SJSA1 (cell line): ENCODE results near the gene ANOS1. TPM values are rescaled to one million over a fixed set of nuclear protein-coding genes. Genes with fewer than 3 reads are reported as not detected.

Source experiments
- DNase-seq, 2 experiments: peaks; one replicate each; pipeline ENCODE4 v3.0.0-alpha.2; 2015 to 2020; ENCODE audit warnings: low spot score in 2 of 2, low read depth in 1 of 2
- H3K27ac ChIP-seq: fragments of 250-450 bp; sonication (Bioruptor Pico); 2 replicates; pipeline ENCODE4 v1.5.1; 2020; ENCODE audit warnings: mild to moderate bottlenecking, moderate library complexity
- H3K27me3 ChIP-seq: fragments of 250-450 bp; sonication (Bioruptor Pico); replicated peaks from 2 replicates; pipeline ENCODE4 v1.5.1; 2020; ENCODE audit warnings: mild to moderate bottlenecking, moderate library complexity
- H3K36me3 ChIP-seq: fragments of 250-450 bp; sonication (Bioruptor Pico); 2 replicates; pipeline ENCODE4 v1.5.1; 2020; ENCODE audit warnings: mild to moderate bottlenecking
- H3K4me1 ChIP-seq: fragments of 250-450 bp; sonication (Bioruptor Pico); replicated peaks from 2 replicates; pipeline ENCODE4 v1.6.1; 2021; ENCODE audit warnings: mild to moderate bottlenecking
- H3K4me3 ChIP-seq: fragments of 250-450 bp; sonication (Bioruptor Pico); 2 replicates; pipeline ENCODE4 v1.5.1; 2020; ENCODE audit warnings: mild to moderate bottlenecking
- H3K9me3 ChIP-seq: fragments of 250-450 bp; sonication (Bioruptor Pico); replicated peaks from 2 replicates; pipeline ENCODE4 v1.5.1; 2020; ENCODE audit warnings: mild to moderate bottlenecking
- total RNA-seq: library from RNA; depleted of rRNA; stranded (reverse); fragments of >200 nt; shearing (Covaris generic); gene quantifications from 2 replicates; pipeline ENCODE4 v1.2.3, GENCODE V29; 2014

The ANOS1 gene
- total RNA-seq, 1 experiment from 2014 or later: 9.3 TPM

- Histone ChIP-seq H3K27ac (no peak overlapping the region), H3K4me1 (no peaks in the 10 kb centered on the region), H3K27me3 (no peaks in the 10 kb centered on the region), H3K4me3 (no peak overlapping the region), H3K36me3 (no peaks in the 10 kb centered on the region), H3K9me3 (no peaks in the 10 kb centered on the region)
- no peak for DNase-seq
Observed at GRCh38 chrX:8684201-8684965, 47.6 kb downstream of the ANOS1 start.

- Histone ChIP-seq H3K4me1 (no peaks in the 10 kb centered on the region), H3K27me3 (no peaks in the 10 kb centered on the region)
- no peak for DNase-seq
Observed at GRCh38 chrX:8683687-8684086, 48.2 kb downstream of the ANOS1 start.

GRCh38 chrX:8679550-8679949 lies 52.4 kb downstream of the ANOS1 start:
- DNase-seq: no peak

More at GRCh38 chrX:8683687-8684086, 48.2 kb downstream of the ANOS1 start:
- Histone ChIP-seq H3K36me3 (no peaks in the 10 kb centered on the region), H3K4me3 (no peak overlapping the region), H3K27ac (no peak overlapping the region), H3K9me3 (no peaks in the 10 kb centered on the region)

GRCh38 chrX:8675006-8675630 lies 56.8 kb downstream of the ANOS1 start:
- H3K27ac ChIP-seq: no peak overlapping the region
- DNase-seq: no peak
- no peak overlapping the region for H3K4me3 ChIP-seq
- no peaks in the 10 kb centered on the region for H3K27me3 ChIP-seq
- no peaks in the 10 kb centered on the region for H3K4me1 ChIP-seq
- H3K36me3 ChIP-seq: no peaks in the 10 kb centered on the region
- no peaks in the 10 kb centered on the region for H3K9me3 ChIP-seq

More at GRCh38 chrX:8679550-8679949, 52.4 kb downstream of the ANOS1 start:
- Histone ChIP-seq H3K4me1 (no peaks in the 10 kb centered on the region), H3K27me3 (no peaks in the 10 kb centered on the region), H3K36me3 (no peaks in the 10 kb centered on the region), H3K9me3 (no peaks in the 10 kb centered on the region), H3K27ac (no peak overlapping the region), H3K4me3 (no peak overlapping the region)

- Histone ChIP-seq H3K4me3 (no peak overlapping the region), H3K27me3 (no peaks in the 10 kb centered on the region), H3K4me1 (no peaks in the 10 kb centered on the region), H3K27ac (no peak overlapping the region), H3K9me3 (no peaks in the 10 kb centered on the region), H3K36me3 (no peaks in the 10 kb centered on the region)
- no peak for DNase-seq
Observed at GRCh38 chrX:8673201-8673600, 58.7 kb downstream of the ANOS1 start.

- DNase-seq: no peak
- Histone ChIP-seq H3K36me3 (no peaks in the 10 kb centered on the region), H3K9me3 (no peaks in the 10 kb centered on the region), H3K27ac (no peak overlapping the region), H3K27me3 (no peaks in the 10 kb centered on the region), H3K4me1 (no peaks in the 10 kb centered on the region), H3K4me3 (no peak overlapping the region)
Observed at GRCh38 chrX:8672176-8672575, 59.8 kb downstream of the ANOS1 start.

GRCh38 chrX:8668813-8669212 lies 63.1 kb downstream of the ANOS1 start:
- Histone ChIP-seq H3K36me3 (no peaks in the 10 kb centered on the region), H3K27ac (no peak overlapping the region), H3K9me3 (no peaks in the 10 kb centered on the region), H3K4me3 (no peak overlapping the region), H3K4me1 (no peaks in the 10 kb centered on the region), H3K27me3 (no peaks in the 10 kb centered on the region)
- DNase-seq: no peak

- DNase-seq: no peak
- Histone ChIP-seq H3K36me3 (no peaks in the 10 kb centered on the region), H3K4me1 (no peaks in the 10 kb centered on the region)
Observed at GRCh38 chrX:8663325-8663724, 68.6 kb downstream of the ANOS1 start.

GRCh38 chrX:8657883-8658282 lies 74.1 kb downstream of the ANOS1 start:
- Histone ChIP-seq H3K27ac (no peak overlapping the region), H3K4me1 (no peaks in the 10 kb centered on the region), H3K36me3 (no peaks in the 10 kb centered on the region), H3K27me3 (no peaks in the 10 kb centered on the region), H3K4me3 (no peak overlapping the region), H3K9me3 (no peaks in the 10 kb centered on the region)
- no peak for DNase-seq

More at GRCh38 chrX:8663325-8663724, 68.6 kb downstream of the ANOS1 start:
- Histone ChIP-seq H3K27ac (no peak overlapping the region), H3K27me3 (no peaks in the 10 kb centered on the region), H3K9me3 (no peaks in the 10 kb centered on the region), H3K4me3 (no peak overlapping the region)

- H3K36me3 ChIP-seq: no peaks in the 10 kb centered on the region
- no peak overlapping the region for H3K4me3 ChIP-seq
- H3K27me3 ChIP-seq: no peaks in the 10 kb centered on the region
- H3K9me3 ChIP-seq: no peaks in the 10 kb centered on the region
- H3K4me1 ChIP-seq: no peaks in the 10 kb centered on the region
- H3K27ac ChIP-seq: no peak overlapping the region
- DNase-seq: no peak
Observed at GRCh38 chrX:8653956-8654355, 78.0 kb downstream of the ANOS1 start.

GRCh38 chrX:8649969-8650368 lies 82.0 kb downstream of the ANOS1 start:
- no peaks in the 10 kb centered on the region for H3K27me3 ChIP-seq
- H3K4me3 ChIP-seq: no peak overlapping the region
- H3K4me1 ChIP-seq: no peaks in the 10 kb centered on the region
- no peaks in the 10 kb centered on the region for H3K9me3 ChIP-seq
- H3K27ac ChIP-seq: no peak overlapping the region
- DNase-seq: no peak
- H3K36me3 ChIP-seq: no peaks in the 10 kb centered on the region

- Histone ChIP-seq H3K9me3 (no peaks in the 10 kb centered on the region), H3K36me3 (no peaks in the 10 kb centered on the region), H3K4me3 (no peak overlapping the region), H3K27me3 (no peaks in the 10 kb centered on the region), H3K4me1 (no peaks in the 10 kb centered on the region), H3K27ac (no peak overlapping the region)
- DNase-seq: no peak
Observed at GRCh38 chrX:8647176-8647575, 84.8 kb downstream of the ANOS1 start.

GRCh38 chrX:8639949-8640475 lies 91.9 kb downstream of the ANOS1 start:
- no peak for DNase-seq
- no peak overlapping the region for H3K4me3 ChIP-seq
- no peak overlapping the region for H3K27ac ChIP-seq
- no peaks in the 10 kb centered on the region for H3K4me1 ChIP-seq
- H3K9me3 ChIP-seq: no peaks in the 10 kb centered on the region
- H3K27me3 ChIP-seq: no peaks in the 10 kb centered on the region
- no peaks in the 10 kb centered on the region for H3K36me3 ChIP-seq

- no peak for DNase-seq
- H3K27ac ChIP-seq: no peak overlapping the region
- H3K36me3 ChIP-seq: no peaks in the 10 kb centered on the region
- no peaks in the 10 kb centered on the region for H3K9me3 ChIP-seq
- no peak overlapping the region for H3K4me3 ChIP-seq
- H3K27me3 ChIP-seq: no peaks in the 10 kb centered on the region
- H3K4me1 ChIP-seq: no peaks in the 10 kb centered on the region
Observed at GRCh38 chrX:8636497-8636896, 95.4 kb downstream of the ANOS1 start.
